ENCODE data around the gene SPG7.

DNA sequence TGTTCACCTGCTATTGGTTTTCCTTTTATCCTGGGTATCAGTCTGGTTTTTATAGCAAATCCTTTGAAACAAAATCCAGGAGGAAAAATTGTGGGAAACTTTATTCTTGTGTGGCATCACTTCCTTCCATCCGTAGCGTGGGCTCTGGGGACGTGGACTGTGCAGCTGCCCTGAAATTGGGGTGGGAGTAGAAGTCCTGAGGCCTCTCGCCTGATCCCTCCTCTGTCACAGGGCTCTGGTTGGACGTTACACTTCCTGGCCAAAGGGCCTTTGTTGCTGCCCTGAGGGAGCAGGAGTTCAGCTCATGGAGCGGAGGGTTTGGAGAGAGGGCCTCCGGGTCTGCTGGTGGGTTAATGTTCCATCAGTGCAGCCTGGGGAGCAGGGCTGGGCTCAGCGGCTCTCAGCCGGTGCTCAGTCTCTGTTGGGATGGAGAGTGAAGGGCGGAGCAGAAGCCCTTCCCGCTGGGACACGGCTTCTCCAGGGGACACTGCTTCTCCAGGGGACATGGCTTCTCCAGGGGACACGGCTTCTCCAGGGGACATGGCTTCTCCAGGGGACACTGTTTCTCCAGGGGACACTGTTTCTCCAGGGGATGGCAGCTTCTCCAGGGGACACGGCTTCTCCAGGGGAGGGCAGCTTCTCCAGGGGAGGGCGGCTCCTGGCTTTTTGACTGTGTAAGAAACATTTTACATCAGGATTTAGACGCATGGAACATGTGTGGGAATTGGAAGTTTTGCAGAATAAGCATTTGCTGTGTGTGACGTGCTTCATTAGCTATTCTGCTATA lies 37.0 kb downstream of the SPG7 start:
- TF ChIP-seq, protein P1, sequence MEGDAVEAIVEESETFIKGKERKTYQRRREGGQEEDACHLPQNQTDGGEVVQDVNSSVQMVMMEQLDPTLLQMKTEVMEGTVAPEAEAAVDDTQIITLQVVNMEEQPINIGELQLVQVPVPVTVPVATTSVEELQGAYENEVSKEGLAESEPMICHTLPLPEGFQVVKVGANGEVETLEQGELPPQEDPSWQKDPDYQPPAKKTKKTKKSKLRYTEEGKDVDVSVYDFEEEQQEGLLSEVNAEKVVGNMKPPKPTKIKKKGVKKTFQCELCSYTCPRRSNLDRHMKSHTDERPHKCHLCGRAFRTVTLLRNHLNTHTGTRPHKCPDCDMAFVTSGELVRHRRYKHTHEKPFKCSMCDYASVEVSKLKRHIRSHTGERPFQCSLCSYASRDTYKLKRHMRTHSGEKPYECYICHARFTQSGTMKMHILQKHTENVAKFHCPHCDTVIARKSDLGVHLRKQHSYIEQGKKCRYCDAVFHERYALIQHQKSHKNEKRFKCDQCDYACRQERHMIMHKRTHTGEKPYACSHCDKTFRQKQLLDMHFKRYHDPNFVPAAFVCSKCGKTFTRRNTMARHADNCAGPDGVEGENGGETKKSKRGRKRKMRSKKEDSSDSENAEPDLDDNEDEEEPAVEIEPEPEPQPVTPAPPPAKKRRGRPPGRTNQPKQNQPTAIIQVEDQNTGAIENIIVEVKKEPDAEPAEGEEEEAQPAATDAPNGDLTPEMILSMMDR (IDR thresholded peaks at IDR 0.05), result no peak
- no peak for TF ChIP-seq POLR2A (IDR thresholded peaks at IDR 0.05)

Data from esophagus squamous epithelium (tissue), 4 donors.